ENCODE data around the gene CAV2. TPM values are rescaled to one million over a fixed set of nuclear protein-coding genes. Genes with fewer than 3 reads are reported as not detected.
A peak's percentile ranks its signal among the peaks of the same experiment; 100 is the strongest.

The CAV2 gene
- total RNA-seq, 6 donors from 2014 or later = 56.6 to 385 (median 183) TPM

DNA sequence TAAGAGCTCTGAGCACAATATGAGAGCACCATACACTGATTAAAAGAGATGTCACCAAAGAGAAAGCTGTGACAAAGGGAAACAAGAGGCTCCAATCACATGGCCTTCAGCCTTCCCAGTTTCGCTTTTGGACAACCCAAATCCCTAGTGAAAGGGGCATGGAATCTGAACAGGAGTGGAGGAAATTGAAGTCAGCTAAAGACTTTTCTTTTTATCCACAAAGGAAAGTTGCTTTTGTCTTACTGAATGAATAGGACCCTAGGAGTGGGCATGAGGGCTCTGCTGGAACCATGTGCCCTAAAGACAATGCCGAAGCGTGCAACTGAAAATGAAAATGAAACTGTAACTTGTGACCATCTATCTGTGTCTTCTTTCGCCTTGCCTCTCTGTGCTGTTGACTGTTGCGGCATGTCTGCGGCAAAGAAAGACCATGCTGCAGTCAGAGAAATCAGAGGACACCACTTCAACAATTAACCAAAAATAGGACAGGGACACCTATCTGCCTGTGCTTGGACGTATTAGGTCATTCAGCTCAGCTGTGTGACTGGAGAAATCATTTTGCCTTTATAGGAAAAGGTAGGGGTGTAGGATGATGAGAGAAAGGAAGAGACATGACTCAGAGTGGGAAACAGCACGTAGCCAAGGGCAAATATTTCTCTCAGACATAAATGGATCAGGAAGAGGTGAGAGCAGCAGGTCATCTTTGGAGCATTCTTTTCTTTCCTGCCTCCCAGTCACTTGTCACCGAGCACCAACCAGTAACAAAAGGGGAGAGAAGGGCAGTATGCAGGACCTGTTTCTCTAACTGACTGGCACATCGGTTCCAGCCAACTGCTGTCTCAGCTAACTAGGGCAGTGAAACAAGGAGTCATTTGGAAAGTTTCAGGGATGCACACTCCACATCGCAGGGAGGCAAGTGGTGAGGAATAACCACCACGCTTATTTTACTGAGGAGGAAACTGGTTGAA lies 12.3 kb downstream of the CAV2 start:
- peak overlapping the region in 3 of 4 donors; percentile 36 to 51 (median 46) for H3K4me3 ChIP-seq
- peaks cover 6 to 20% (median 12%) of the 10 kb centered on the region in 4 donors for H3K4me1 ChIP-seq
- WGBS, 2 donors = 53 to 55% methylated on average over 12 of the region's 12 CpGs
- ATAC-seq (ENCODE audit: low FRiP score in 2 of 2) (peak; percentile 53 to 61), DNase-seq (no peak)
- H3K36me3 ChIP-seq = peaks cover 0 to 9% (median 0%) of the 10 kb centered on the region in 4 donors
- H3K9me3 ChIP-seq = no peaks in the 10 kb centered on the region
- H3K27me3 ChIP-seq = no peaks in the 10 kb centered on the region
- peak overlapping the region; percentile 58 to 83 (median 64) for H3K27ac ChIP-seq
- no peak for TF ChIP-seq EP300 (IDR thresholded peaks at IDR 0.05)
- TF ChIP-seq POLR2A (IDR thresholded peaks at IDR 0.05) = no peak
- TF ChIP-seq, protein P1, sequence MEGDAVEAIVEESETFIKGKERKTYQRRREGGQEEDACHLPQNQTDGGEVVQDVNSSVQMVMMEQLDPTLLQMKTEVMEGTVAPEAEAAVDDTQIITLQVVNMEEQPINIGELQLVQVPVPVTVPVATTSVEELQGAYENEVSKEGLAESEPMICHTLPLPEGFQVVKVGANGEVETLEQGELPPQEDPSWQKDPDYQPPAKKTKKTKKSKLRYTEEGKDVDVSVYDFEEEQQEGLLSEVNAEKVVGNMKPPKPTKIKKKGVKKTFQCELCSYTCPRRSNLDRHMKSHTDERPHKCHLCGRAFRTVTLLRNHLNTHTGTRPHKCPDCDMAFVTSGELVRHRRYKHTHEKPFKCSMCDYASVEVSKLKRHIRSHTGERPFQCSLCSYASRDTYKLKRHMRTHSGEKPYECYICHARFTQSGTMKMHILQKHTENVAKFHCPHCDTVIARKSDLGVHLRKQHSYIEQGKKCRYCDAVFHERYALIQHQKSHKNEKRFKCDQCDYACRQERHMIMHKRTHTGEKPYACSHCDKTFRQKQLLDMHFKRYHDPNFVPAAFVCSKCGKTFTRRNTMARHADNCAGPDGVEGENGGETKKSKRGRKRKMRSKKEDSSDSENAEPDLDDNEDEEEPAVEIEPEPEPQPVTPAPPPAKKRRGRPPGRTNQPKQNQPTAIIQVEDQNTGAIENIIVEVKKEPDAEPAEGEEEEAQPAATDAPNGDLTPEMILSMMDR (IDR thresholded peaks at IDR 0.05) = no peak
- TF ChIP-seq POLR2AphosphoS5 (IDR thresholded peaks at IDR 0.05) = peak in 1 of 2 donors; percentile 19

DNA sequence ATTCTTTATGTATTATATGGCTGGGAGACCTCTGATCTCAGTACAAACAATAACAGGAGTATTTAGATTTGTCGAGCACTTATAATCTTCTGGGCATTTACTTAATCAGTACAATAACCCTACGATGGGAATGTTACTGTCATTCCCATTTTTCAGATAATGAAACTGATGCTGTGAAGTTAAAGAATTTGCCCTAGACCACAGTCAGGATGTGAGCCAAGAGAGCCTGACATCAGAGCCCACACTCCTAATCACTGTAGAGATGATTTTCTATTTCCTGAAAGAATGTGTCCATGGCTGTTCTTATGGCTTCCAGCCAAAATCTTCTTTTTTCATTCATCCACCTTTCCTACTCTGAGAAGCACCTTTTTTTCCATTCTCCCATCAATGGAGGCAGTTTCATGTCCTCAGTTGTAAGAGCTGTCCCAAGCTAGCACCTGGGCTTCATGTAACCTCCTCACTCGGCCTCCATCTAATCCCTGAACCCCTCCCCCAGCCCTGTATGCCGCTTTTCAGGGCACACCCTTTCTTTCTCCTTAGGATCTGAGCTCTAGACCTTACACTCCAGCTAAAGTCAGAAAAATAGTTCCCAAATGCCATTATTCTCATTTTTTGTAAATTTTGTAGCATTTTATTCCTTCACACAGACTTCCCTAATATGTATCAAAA lies 13.1 kb downstream of the CAV2 start:
- WGBS, 2 donors = 62 to 79% methylated on average over 4 of the region's 4 CpGs
- H3K36me3 ChIP-seq = peaks cover 0 to 3% (median 0%) of the 10 kb centered on the region in 4 donors
- peak overlapping the region in 3 of 4 donors; percentile 36 to 51 (median 46) for H3K4me3 ChIP-seq
- DNase-seq = no peak
- H3K27ac ChIP-seq = peak overlapping the region; percentile 58 to 83 (median 64)
- H3K4me1 ChIP-seq = peaks cover 6 to 18% (median 12%) of the 10 kb centered on the region in 4 donors
- no peaks in the 10 kb centered on the region for H3K9me3 ChIP-seq
- no peaks in the 10 kb centered on the region for H3K27me3 ChIP-seq
- TF ChIP-seq POLR2AphosphoS5 (IDR thresholded peaks at IDR 0.05) = no peak
- no peak for ATAC-seq (ENCODE audit: low FRiP score in 2 of 2)

- Histone ChIP-seq H3K4me3 (no peak overlapping the region), H3K27me3 (no peaks in the 10 kb centered on the region), H3K36me3 (no peaks in the 10 kb centered on the region), H3K27ac (no peak overlapping the region), H3K4me1 (peaks cover 5 to 18% (median 11%) of the 10 kb centered on the region in 4 donors), H3K9me3 (no peaks in the 10 kb centered on the region)
- no peak for ATAC-seq (ENCODE audit: low FRiP score in 2 of 2)
- DNase-seq = no peak
- TF ChIP-seq, protein P1 (IDR thresholded peaks at IDR 0.05) = no peak
- TF ChIP-seq POLR2A (IDR thresholded peaks at IDR 0.05) (no peak), EP300 (IDR thresholded peaks at IDR 0.05) (no peak), POLR2AphosphoS5 (IDR thresholded peaks at IDR 0.05) (no peak)
These were observed 16.0 kb downstream of the CAV2 start for GRCh38 chr7:116515584-116515983.

DNA sequence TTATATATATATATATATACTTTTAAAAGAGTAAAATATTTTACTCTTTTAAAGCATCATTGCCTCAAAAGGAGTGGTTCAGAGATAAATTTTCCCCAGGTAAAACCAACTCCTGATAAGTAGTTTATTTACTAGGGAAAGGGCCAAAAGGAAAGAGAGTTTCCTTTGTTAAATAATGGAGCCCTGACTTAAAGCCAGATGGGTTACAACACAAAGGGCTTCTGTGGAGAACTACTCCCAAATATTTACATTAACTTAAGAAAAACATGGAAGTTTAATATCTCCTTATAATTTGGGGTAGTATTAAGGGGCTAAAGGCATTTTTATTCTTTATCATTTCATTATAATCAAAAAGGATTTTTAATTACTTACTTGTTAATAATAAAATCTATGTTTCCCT lies 16.8 kb downstream of the CAV2 start:
- no peaks in the 10 kb centered on the region for H3K36me3 ChIP-seq
- peaks cover 0 to 13% (median 6%) of the 10 kb centered on the region in 4 donors for H3K4me1 ChIP-seq
- no peak for DNase-seq
- ATAC-seq (ENCODE audit: low FRiP score in 2 of 2) = no peak
- H3K4me3 ChIP-seq = no peak overlapping the region
- H3K27me3 ChIP-seq = no peaks in the 10 kb centered on the region
- TF ChIP-seq EP300 (IDR thresholded peaks at IDR 0.05) (no peak), POLR2A (IDR thresholded peaks at IDR 0.05) (no peak), POLR2AphosphoS5 (IDR thresholded peaks at IDR 0.05) (no peak)
- TF ChIP-seq, protein P1 (IDR thresholded peaks at IDR 0.05) = no peak
- no peak overlapping the region for H3K27ac ChIP-seq
- H3K9me3 ChIP-seq = no peaks in the 10 kb centered on the region

DNA sequence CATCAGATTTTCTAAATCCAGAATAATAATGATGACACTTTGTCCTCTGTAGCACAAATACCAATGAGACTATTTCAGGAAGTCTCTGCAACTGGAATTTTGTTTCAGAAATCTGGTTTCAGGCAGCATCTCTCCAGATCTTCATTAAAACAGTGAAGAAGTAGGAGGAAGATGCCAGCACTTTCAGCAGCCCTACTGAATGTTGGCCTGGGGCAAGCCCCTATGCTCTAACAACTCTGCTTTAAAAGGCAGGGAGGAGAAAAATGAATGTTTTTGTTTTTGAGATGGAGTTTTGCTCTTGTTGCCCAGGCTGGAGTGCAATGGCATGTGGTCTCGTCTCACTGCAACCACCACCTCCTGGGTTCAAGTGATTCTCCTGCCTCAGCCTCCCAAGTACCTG lies 18.1 kb downstream of the CAV2 start:
- WGBS, 2 donors = 71 to 96% methylated on average over 1 of the region's 1 CpG
- no peak for TF ChIP-seq POLR2A (IDR thresholded peaks at IDR 0.05)
- Histone ChIP-seq H3K4me1 (peaks cover 0 to 14% (median 6%) of the 10 kb centered on the region in 4 donors), H3K36me3 (no peaks in the 10 kb centered on the region), H3K27ac (no peak overlapping the region), H3K27me3 (no peaks in the 10 kb centered on the region), H3K4me3 (no peak overlapping the region), H3K9me3 (no peaks in the 10 kb centered on the region)
- ATAC-seq (ENCODE audit: low FRiP score in 2 of 2) (no peak), DNase-seq (no peak)

Data from upper lobe of left lung (tissue), 6 donors.